ENCODE results near the gene PRRT1B. TPM values are rescaled to one million over a fixed set of nuclear protein-coding genes. Genes with fewer than 3 reads are reported as not detected.

The PRRT1B gene
- total RNA-seq, 1 donor from 2014 or later, result not detected

- no peak for ATAC-seq
These were observed 51.9 kb downstream of the PRRT1B start for GRCh38 chr9:131597246-131597645.

- ATAC-seq, result peak; percentile 25
These were observed 52.8 kb downstream of the PRRT1B start for GRCh38 chr9:131598121-131598520.

GRCh38 chr9:131601683-131602181 is 56.4 kb downstream of the PRRT1B start:
- no peak for ATAC-seq

- ATAC-seq, result no peak
These were observed 57.9 kb downstream of the PRRT1B start for GRCh38 chr9:131603199-131603598.

- ATAC-seq, result no peak
These were observed 58.6 kb downstream of the PRRT1B start for GRCh38 chr9:131603711-131604439.

- no peak for ATAC-seq
These were observed 60.7 kb downstream of the PRRT1B start for GRCh38 chr9:131605770-131606590.

GRCh38 chr9:131606896-131607567 is 61.7 kb downstream of the PRRT1B start:
- no peak for ATAC-seq

- no peak for ATAC-seq
These were observed 62.3 kb downstream of the PRRT1B start for GRCh38 chr9:131607591-131607990.

- ATAC-seq, result peak; percentile 63
These were observed 63.2 kb downstream of the PRRT1B start for GRCh38 chr9:131608493-131609037.

Other genes with a start within 250 kb of the PRRT1B start
- gene PRRC2B, start 151.4 kb upstream of the PRRT1B start, total RNA-seq, result 82.9 TPM
- 13.1 TPM for gene POMT1, start 42.6 kb upstream of the PRRT1B start, total RNA-seq
- 15.3 TPM for gene UCK1, start 14.3 kb upstream of the PRRT1B start, total RNA-seq
- 21.0 TPM for gene RAPGEF1, start 194.6 kb downstream of the PRRT1B start, total RNA-seq

Data from esophagus mucosa (tissue), 1 donor.